Measurements from ENCODE around the gene KLHL29. TPM values are rescaled to one million over a fixed set of nuclear protein-coding genes. Genes with fewer than 3 reads are reported as not detected.

KLHL29 gene
- total and polyA plus RNA-seq, 2 of the 13 experiments (the other 11 are each of a cell fraction or from before 2014, with no cell fraction given), result 0.01 TPM; not detected in 1

DNA sequence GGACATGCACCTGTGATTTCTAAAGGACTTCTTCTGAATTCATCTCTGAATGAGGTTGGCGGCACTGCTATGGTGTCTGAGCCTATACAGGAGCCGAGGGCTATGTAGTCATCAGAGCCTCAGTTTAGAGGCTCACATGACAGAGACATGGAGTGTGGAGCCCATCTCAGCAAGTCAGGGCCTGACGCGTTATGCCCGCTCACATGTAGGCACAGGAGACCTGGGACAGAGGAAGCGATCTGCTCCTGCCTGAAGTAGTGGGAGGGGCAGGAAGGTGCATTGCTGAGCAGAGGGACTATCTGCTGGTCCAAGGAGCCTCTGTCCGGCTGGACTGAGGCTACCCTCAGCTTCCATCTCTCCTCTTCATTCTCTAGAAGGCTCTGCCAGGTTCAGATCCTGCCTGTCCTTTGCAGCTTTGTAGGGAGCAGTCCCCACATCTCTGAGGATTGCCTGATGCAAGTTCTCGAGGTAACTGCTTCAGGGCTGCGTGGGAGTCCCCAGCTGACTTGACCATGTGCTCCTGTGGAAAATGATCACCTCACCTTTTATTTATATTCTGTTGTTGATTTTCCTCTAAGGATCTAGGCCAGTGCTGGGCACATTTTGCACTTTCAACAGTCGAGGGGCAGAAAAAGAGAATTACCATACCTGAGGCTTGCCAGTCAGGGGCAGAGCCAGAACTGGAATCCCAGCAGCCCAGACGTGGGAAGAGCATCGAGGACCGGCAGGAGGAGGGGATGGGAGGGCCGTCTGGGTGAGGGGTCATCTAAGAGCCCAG, 16.6 kb downstream of the KLHL29 start (continued):
- TF ChIP-seq, protein P1, sequence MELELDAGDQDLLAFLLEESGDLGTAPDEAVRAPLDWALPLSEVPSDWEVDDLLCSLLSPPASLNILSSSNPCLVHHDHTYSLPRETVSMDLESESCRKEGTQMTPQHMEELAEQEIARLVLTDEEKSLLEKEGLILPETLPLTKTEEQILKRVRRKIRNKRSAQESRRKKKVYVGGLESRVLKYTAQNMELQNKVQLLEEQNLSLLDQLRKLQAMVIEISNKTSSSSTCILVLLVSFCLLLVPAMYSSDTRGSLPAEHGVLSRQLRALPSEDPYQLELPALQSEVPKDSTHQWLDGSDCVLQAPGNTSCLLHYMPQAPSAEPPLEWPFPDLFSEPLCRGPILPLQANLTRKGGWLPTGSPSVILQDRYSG (CRISPR knock-in tag; IDR thresholded peaks at IDR 0.05), result no peak
- TF ChIP-seq KLF11 (CRISPR knock-in tag; IDR thresholded peaks at IDR 0.05), result no peak
- TF ChIP-seq, protein P2, sequence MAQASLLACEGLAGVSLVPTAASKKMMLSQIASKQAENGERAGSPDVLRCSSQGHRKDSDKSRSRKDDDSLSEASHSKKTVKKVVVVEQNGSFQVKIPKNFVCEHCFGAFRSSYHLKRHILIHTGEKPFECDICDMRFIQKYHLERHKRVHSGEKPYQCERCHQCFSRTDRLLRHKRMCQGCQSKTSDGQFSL (CRISPR knock-in tag; IDR thresholded peaks at IDR 0.05), result no peak
- no peak for TF ChIP-seq ATF1 (CRISPR knock-in tag; IDR thresholded peaks at IDR 0.05)
- no peak for TF ChIP-seq NR2F1 (CRISPR knock-in tag; IDR thresholded peaks at IDR 0.05)

GRCh38 chr2:23402205-23402740, 17.3 kb downstream of the KLHL29 start:
- H3K79me2 ChIP-seq (ENCODE audit: insufficient read depth, low read length), result no peaks in the 10 kb centered on the region
- no peak overlapping the region for H2AFZ ChIP-seq (ENCODE audit: low read length)
- H3K27ac ChIP-seq (ENCODE audit: extremely low read length, insufficient read depth, low read length), result no peak overlapping the region
- DNase-seq (ENCODE audit: low spot score) (no peak), ATAC-seq (no peak; the same call in 2 of the 3 replicates), FAIRE-seq (no peak)
- intact Hi-C loops (cut with micrococcal nuclease; ENCODE audit: unreplicated experiment) (no loop called here), in situ Hi-C loops (cut with HindIII; ENCODE audit: extremely low pct_ligation_motif_present, low pct_unique_long_range_greater_than_20kb) (no loop called here)
- CTCF ChIA-PET (ENCODE audit: low intra/inter-chr PET ratio, low total read pairs), result no interaction called here
- H3K4me2 ChIP-seq (ENCODE audit: low read depth, low read length), result no peak overlapping the region
- no TSS peak for BruUV-seq (replicated peaks)
- no peak overlapping the region for H3K4me3 ChIP-seq (replicated peaks in 1 of 3; ENCODE audit: insufficient read depth in 1 of 3, low read depth in 2 of 3, low read length in 3 of 3)
- POLR2A ChIA-PET, result no interaction called here
- peaks cover 0 to 3% of the 10 kb centered on the region in 2 experiments; a peak in 1 of 5 replicates for H3K27me3 ChIP-seq (ENCODE audit: control insufficient read depth in 1 of 2, insufficient read depth in 2 of 2, low read length in 2 of 2)
- no peaks in the 10 kb centered on the region for H4K20me1 ChIP-seq (ENCODE audit: insufficient read depth, low read length)
- TF ChIP-seq TBL1XR1 (IDR thresholded peaks at IDR 0.05; ENCODE audit: borderline replicate concordance, low read length, partially characterized antibody), result no peak
- no peak for TF ChIP-seq GTF3A (CRISPR knock-in tag; conservative IDR thresholded peaks at IDR 0.05)
- H3K9ac ChIP-seq (ENCODE audit: insufficient read depth, low read depth, low read length), result no peak overlapping the region
- H3K4me1 ChIP-seq (ENCODE audit: insufficient read depth, low read length), result no peaks in the 10 kb centered on the region
- H3K9me3 ChIP-seq (ENCODE audit: low read length), result no peaks in the 10 kb centered on the region
- no peaks in the 10 kb centered on the region for H3K36me3 ChIP-seq (replicated peaks in 1 of 2; ENCODE audit: control insufficient read depth in 1 of 2, insufficient read depth in 2 of 2, low read length in 2 of 2)
- WGBS (ENCODE audit: low lambda C conversion rate), result 4% methylated on average over 6 of the region's 6 CpGs

Data from HepG2 (cell line).